ENCODE results near the gene KRTAP12-3.
"Not testable (repeated sequence)": the region's sequence is repeated elsewhere in the genome, so short reads cannot be mapped to it uniquely, and the experiment has no call there.

The KRTAP12-3 gene

DNA sequence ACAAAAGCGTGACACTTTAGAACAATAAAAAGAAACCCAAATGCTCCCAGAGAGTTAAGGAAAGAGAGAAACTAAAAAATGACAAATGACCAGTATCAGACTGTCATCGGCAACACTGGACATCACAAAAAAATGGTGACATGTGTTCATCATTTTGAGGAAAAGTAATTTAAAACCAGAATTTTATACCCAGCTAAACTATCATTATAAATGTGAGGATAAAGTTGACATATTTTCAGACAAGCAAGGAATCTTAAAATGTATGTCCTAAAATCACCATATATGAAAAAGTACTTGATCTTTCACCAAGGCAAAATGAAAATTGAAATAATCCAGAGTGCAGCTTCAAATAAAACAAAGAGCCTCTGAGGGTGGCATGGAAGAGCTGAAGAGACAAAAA is 12.9 kb upstream of the KRTAP12-3 start:
- TF ChIP-seq GATA2 (IDR thresholded peaks at IDR 0.05; ENCODE audit: low read depth, low read length) (no peak), GATA3 (IDR thresholded peaks at IDR 0.05; ENCODE audit: low read depth, low read length) (no peak)

DNA sequence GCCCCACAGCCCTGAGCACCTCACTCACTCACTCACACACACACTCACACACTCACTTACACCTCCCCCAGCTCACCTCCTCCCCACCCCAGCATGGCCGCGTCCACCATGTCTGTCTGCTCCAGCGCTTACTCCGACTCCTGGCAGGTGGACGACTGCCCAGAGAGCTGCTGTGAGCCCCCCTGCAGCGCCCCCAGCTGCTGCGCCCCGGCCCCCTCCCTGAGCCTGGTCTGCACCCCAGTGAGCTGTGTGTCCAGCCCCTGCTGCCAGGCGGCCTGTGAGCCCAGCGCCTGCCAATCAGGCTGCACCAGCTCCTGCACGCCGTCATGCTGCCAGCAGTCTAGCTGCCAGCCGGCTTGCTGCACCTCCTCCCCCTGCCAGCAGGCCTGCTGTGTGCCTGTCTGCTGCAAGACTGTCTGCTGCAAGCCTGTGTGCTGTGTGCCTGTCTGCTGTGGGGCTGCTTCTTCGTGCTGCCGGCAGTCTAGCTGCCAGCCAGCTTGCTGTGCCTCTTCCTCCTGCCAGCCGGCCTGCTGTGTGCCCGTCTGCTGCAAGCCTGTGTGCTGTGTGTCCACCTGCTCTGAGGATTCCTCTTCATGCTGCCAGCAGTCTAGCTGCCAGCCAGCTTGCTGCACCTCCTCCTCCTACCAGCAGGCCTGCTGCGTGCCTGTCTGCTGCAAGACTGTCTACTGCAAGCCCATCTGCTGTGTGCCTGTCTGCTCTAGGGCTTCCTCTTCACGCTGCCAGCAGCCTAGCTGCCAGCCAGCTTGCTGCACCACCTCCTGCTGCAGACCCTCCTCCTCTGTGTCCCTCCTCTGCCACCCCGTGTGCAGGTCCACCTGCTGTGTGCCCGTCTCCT is 11.1 kb upstream of the KRTAP12-3 start, which contains the start of gene KRTAP10-11:
TSS of gene KRTAP10-11 (plus strand) at position 49 of the 856 bp plus-strand sequence. CDS start at position 94, 45 bp downstream.
- TF ChIP-seq GATA2, GATA3 (IDR thresholded peaks at IDR 0.05; ENCODE audit: low read depth, low read length): not testable (repeated sequence)

DNA sequence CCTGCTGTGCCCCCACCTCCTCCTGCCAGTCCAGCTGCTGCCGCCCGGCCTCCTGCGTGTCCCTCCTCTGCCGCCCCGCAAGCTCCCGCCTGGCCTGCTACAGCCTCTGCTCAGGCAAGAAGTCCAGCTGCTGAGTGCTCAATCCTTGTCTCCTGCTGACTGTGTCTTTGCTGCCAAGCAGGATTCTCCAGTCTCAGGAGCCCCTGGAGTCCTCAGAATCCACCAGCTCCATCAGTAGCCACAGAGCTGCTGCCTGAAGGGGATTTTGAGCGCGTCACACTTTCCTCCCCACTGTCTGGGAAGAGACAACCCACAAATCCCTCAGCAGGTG is 10.5 kb upstream of the KRTAP12-3 start:
- TF ChIP-seq GATA2 (IDR thresholded peaks at IDR 0.05; ENCODE audit: low read depth, low read length), result no peak
- no peak for TF ChIP-seq GATA3 (IDR thresholded peaks at IDR 0.05; ENCODE audit: low read depth, low read length)

DNA sequence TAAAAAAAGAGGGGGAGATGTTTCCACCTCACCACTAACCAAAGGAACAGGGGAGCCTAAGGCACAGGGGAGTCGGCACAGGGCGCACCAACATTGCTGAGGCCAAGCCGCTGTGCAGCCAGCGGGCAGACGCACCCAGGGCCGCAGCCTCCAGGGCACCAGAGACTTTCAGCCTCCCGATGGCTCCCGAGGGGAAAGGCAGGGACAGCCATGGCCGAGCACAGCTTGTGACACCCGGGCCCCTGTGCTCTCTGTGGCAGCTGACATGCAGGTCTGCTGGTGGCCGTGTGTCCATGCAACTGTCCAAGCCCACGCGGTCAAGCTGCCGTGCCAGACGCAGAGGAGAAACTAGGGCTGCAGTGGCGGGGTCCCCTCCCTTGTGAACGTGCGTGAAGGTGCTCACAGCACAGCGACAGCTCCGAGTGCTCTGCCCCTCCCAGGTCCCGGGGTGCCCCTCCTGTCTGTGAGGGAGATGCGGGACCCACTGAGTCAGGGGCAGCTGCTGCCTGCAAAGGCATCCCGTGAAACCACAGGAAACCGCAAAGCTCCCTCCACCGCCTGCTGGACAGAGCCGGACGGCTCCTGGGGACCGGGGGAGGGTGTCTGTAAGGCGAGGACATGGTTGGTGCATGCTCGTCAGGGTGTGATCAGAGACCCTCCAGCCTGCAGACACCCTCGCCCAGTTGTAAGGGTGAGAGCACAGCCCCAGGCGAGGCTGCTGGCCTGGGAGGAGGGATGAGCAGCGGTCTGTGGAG is 9.0 kb upstream of the KRTAP12-3 start:
- no peak for TF ChIP-seq GATA3 (IDR thresholded peaks at IDR 0.05; ENCODE audit: low read depth, low read length)
- TF ChIP-seq GATA2 (IDR thresholded peaks at IDR 0.05; ENCODE audit: low read depth, low read length), result no peak

DNA sequence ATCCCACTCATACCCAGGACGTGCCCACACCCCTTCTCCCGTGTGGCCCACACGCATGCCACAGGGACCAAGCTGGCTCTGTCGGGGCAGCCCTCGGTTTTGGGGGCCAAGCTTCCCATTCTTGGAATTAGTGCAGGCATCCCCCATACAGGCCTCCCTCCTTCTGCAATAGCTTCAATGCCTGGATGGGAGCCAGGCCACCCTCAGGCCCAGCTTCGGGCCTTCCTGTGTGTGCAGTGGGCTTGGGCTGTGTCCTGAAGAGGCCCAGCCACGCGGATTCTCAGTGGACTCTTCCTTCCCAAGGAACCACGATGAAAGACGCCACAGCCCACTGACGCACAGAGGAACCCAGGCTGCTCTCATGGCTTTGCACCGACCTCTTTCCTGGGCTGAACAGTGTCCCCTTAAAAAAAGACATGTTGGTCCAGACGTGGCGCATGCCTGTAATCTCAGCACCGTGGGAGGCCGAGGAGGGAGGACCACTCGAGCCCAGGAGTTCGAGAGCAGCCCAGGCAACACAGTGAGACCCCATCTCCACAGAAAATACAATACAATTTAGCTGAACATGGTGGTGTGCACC is 8.1 kb upstream of the KRTAP12-3 start:
- TF ChIP-seq GATA3 (IDR thresholded peaks at IDR 0.05; ENCODE audit: low read depth, low read length), result no peak
- no peak for TF ChIP-seq GATA2 (IDR thresholded peaks at IDR 0.05; ENCODE audit: low read depth, low read length)

DNA sequence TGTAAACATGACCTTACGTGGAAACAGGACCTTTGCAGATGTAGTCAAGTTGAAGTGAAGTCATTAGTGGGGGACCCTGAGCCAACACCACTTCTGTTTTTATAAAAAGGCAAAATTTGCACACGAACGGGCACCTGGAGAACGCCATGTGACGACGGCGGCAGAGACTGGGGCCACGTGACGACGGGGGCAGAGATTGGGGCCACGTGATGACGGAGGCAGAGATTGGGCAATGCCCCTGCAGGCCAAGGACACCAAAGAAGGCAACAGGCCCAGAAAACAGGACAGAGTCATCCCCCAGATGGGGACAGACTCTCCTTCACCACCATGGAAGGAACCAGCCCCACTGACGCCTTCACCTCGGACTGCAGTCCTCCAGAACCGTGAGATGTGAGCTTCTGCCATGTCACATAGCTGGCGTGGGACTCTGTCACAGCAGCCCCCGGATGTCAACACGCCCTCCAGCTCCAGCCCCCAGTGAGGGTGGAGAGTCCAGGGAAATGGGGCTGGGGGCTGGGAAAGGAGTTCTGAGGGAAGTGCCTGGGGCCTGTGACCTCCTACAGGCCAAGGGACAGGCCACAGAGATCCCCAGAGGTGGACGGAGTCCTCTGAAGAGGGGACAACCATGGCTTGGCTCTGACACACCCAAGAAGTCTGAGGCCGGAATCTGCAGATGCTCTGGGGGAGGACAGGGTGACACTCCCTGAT is 7.3 kb upstream of the KRTAP12-3 start:
- TF ChIP-seq GATA2 (IDR thresholded peaks at IDR 0.05; ENCODE audit: low read depth, low read length) (no peak), GATA3 (IDR thresholded peaks at IDR 0.05; ENCODE audit: low read depth, low read length) (no peak)

DNA sequence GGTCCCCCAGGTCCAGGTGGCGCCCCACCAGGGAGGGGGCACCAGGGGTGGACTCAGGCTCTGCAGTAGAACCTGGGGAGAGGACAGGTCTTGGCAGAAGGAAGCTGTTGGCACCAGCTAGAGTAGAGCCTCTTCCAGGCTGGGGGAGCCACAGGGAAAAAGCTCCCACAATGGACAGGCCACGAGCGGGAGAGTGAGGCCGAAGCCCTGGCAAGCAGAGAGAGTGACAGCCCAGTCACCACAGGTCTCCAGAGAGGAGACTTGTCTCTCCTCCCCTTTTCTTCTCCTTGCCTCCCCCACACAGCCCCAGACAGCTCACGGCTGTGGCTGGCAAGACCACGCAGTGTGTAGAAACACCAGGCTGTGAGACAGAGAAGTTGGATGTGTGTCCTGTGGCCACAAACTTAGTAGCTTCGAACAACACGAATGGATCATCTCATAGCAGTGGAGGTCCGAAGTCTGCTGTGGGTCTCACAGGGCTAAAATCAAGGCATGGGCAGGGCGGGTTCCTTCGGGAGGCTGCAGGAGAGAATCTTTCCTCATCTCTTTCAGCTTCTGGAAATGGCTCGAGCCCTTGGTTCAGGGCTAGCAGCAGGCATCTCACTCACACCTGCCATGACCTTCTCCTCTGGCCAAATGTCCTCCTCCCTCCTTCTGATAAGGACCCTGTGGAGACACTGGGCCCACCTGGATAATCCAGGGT is 6.6 kb upstream of the KRTAP12-3 start:
- TF ChIP-seq GATA2 (IDR thresholded peaks at IDR 0.05; ENCODE audit: low read depth, low read length) (no peak), GATA3 (IDR thresholded peaks at IDR 0.05; ENCODE audit: low read depth, low read length) (no peak)

DNA sequence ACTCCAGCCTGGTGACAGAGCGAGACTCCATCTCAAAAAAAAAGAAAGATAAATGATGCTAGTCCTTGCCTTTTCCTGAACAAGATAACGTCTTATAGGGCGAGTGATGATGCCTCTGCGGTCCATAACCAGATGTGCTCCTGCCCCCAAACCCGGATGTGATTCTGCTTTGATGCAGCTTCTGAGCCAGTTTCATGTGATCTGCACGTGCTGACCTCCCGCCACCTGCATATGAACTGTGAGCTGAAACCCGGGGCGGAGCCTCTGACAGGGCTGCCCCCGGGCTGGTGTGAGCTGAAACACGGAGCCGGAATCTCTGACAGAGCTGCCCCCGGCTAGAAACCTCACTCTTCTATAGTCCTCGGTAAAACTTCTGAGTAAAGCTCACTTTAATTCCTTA is 4.6 kb upstream of the KRTAP12-3 start:
- no peak for TF ChIP-seq GATA2 (IDR thresholded peaks at IDR 0.05; ENCODE audit: low read depth, low read length)
- TF ChIP-seq GATA3 (IDR thresholded peaks at IDR 0.05; ENCODE audit: low read depth, low read length), result no peak

DNA sequence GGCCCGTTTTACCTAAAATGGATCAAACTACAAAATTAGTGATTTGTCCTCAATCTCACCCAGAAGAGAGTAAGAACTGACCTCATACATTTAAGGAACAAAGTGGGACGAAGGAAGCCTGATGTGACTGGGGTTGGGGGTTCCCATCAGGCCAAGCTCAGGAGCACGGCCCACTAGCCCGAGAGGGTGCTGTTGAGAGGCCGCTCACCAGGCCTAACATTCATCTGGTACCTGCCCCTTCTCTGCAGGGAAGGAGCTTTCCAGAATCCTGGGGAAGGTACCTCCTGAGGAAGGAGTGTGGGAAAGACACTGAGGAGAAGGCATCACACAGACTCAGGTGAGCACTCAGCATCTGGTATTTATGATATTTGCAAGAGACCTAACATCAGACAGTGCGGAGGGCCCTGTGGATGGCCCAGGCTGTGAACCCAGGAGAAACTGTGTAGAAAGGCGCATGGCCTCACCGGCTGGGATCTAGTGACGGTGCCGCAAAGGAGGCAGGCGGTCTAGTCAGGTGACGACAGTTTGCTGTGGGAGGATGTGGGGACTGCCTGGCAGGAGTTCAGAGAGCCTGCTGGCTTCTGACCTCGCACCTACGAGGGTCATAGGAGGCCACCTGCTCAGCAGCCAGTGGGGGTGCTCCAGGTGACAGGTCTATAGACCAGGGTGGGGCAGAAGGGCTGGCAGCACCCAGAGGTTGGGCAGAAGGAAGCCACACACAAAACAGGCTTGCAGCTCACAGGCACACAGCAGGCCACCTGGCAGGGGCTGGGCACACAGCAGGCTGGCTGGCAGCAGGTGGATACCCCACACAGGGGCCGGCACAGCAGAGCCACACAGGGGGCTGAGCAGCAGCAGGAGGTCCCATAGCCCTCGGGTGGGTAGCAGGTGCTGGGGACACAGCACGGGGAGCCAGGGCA is 3.8 kb upstream of the KRTAP12-3 start:
- no peak for TF ChIP-seq GATA2 (IDR thresholded peaks at IDR 0.05; ENCODE audit: low read depth, low read length)
- no peak for TF ChIP-seq GATA3 (IDR thresholded peaks at IDR 0.05; ENCODE audit: low read depth, low read length)

DNA sequence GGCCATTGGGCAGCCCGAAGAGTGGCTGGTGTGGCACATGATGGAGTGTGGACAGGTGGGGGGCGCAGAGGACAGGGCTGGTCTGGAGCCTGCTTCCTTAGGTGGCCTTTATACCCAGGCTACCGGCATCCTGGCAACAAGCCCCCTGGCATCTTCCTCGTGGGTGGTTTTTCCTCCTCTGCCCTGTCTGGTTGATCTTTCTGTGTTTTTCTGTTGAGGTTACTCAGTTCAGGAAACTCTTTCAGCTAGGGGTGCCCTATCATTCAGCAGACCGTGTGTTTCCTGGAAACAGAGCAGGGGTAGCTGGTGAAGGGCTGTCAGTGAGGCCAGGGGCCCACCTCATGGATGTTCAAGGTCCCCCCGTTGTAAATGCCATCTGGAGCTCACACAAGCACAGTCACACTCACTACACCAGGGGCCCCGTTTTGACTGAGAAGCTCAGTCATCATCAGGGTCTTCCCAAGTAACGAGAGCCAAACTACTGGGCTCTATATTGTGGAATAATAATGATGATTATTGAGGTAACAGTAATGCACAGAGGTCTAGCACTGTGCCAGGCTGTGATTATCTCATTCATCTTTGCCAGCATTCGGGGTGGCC is 3.1 kb upstream of the KRTAP12-3 start, which contains the start of gene KRTAP12-4:
TSS of gene KRTAP12-4 (minus strand) at position 84 of the 600 bp plus-strand sequence. CDS start at position 39, 45 bp downstream.
- no peak for TF ChIP-seq GATA3 (IDR thresholded peaks at IDR 0.05; ENCODE audit: low read depth, low read length)
- no peak for TF ChIP-seq GATA2 (IDR thresholded peaks at IDR 0.05; ENCODE audit: low read depth, low read length)

DNA sequence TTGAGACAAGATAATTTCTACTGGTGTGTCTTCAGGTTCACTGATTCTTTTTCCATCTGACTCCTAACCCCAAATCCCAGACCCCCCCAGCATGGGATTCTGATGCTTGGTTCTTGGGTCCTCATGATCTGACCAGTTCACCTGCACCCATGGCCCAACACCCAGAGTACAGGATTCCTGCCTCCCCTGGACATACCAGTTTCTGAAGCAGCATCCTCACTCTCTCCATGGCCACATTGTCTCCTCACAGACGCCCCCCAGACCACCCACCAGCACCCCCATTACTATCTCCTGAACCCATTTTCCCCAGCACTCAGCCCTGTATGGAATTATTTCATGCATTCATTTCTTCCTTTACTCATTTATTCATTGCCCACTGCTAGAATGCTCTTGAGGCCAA is 864 bp upstream of the KRTAP12-3 start:
- TF ChIP-seq GATA2 (IDR thresholded peaks at IDR 0.05; ENCODE audit: low read depth, low read length) (no peak), GATA3 (IDR thresholded peaks at IDR 0.05; ENCODE audit: low read depth, low read length) (no peak)

DNA sequence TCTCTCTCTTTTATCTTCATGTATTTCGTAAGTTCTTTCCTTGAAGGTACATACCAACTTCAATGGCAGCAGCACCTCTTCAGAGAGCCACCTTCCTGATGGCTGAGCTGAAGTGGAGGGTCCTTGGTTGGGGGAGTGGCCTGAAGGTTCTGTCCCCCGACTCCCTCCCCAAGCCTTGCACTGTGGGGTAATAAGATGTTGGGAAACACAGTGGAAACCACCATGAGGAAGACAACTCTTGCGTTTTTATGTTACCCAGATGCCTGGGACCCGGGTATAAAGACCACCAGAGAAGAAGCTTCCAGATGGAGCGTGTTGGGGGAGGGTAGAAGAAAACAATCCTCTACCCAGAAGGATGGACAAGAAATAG is 794 bp downstream of the KRTAP12-3 start:
- TF ChIP-seq GATA3 (IDR thresholded peaks at IDR 0.05; ENCODE audit: low read depth, low read length), result no peak
- no peak for TF ChIP-seq GATA2 (IDR thresholded peaks at IDR 0.05; ENCODE audit: low read depth, low read length)
